Progenitor cell of endocrine pancreas (in vitro differentiated cells): ENCODE measurements around the gene MOCS3. TPM values are rescaled to one million over a fixed set of nuclear protein-coding genes. Genes with fewer than 3 reads are reported as not detected.

Source experiments
- DNase-seq: peaks from one replicate; pipeline ENCODE4 v3.0.0; 2021; ENCODE audit warnings: low spot score; ENCODE audit not compliant: unreplicated experiment
- H3K27ac Mint-ChIP-seq: 2 replicates; pipeline ENCODE4 v1.8.0; 2021; ENCODE audit warnings: mild to moderate bottlenecking, moderate library complexity, mixed read lengths
- H3K27me3 Mint-ChIP-seq: 2 replicates; pipeline ENCODE4 v1.8.0; 2021; ENCODE audit warnings: mixed read lengths
- H3K36me3 Mint-ChIP-seq: 2 replicates; pipeline ENCODE4 v1.8.0; 2022; ENCODE audit warnings: mixed read lengths; ENCODE audit not compliant: insufficient read depth
- H3K4me1 Mint-ChIP-seq: 2 replicates; pipeline ENCODE4 v1.8.0; 2021; ENCODE audit warnings: low read depth, mixed read lengths
- H3K4me3 Mint-ChIP-seq: 2 replicates; pipeline ENCODE4 v1.8.0; 2021; ENCODE audit warnings: low read depth, mild to moderate bottlenecking, moderate library complexity, mixed read lengths
- H3K9me3 Mint-ChIP-seq: 2 replicates; pipeline ENCODE4 v1.8.0; 2021; ENCODE audit warnings: low read depth, mixed read lengths
- total RNA-seq: library from RNA; stranded (reverse); gene quantifications from 2 replicates; pipeline ENCODE4 v1.2.1, GENCODE V29; 2021
- TF ChIP-seq, protein P1 (sequence below): fragments of 200-600 bp; sonication (generic); IDR thresholded peaks from one replicate; pipeline ENCODE4 v1.5.0; 2021; ENCODE audit warnings: antibody characterized with exemption, mild to moderate bottlenecking; ENCODE audit not compliant: unreplicated experiment

MOCS3 gene
- total RNA-seq, 1 donor from 2014 or later: 5.8 TPM

DNA sequence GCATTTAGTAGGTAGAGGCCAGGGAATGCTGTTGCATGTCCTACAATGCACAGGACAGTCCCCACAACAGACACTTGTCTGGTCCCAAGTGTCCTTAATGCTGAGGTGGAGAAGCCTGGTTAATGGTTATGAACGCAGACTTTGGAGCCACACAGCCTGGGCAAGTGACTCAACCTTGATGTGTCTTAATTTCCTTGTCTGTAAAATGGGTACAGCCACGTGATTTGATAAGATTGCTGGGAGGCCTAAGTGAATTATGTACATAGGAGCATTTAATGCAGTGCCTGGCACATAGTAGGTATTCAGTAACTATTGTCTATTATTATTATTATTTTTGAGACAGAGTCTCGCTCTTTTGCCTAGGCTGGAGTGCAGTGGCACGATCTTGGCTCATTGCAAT, 52.9 kb downstream of the MOCS3 start:
- Mint-ChIP-seq H3K4me3 (no peak overlapping the region), H3K27me3 (no peaks in the 10 kb centered on the region), H3K4me1 (peaks cover 12% of the 10 kb centered on the region), H3K36me3 (peaks cover 2% of the 10 kb centered on the region), H3K9me3 (no peaks in the 10 kb centered on the region), H3K27ac (no peak overlapping the region)
- TF ChIP-seq, protein P1, sequence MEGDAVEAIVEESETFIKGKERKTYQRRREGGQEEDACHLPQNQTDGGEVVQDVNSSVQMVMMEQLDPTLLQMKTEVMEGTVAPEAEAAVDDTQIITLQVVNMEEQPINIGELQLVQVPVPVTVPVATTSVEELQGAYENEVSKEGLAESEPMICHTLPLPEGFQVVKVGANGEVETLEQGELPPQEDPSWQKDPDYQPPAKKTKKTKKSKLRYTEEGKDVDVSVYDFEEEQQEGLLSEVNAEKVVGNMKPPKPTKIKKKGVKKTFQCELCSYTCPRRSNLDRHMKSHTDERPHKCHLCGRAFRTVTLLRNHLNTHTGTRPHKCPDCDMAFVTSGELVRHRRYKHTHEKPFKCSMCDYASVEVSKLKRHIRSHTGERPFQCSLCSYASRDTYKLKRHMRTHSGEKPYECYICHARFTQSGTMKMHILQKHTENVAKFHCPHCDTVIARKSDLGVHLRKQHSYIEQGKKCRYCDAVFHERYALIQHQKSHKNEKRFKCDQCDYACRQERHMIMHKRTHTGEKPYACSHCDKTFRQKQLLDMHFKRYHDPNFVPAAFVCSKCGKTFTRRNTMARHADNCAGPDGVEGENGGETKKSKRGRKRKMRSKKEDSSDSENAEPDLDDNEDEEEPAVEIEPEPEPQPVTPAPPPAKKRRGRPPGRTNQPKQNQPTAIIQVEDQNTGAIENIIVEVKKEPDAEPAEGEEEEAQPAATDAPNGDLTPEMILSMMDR: no peak
- no peak for DNase-seq

DNA sequence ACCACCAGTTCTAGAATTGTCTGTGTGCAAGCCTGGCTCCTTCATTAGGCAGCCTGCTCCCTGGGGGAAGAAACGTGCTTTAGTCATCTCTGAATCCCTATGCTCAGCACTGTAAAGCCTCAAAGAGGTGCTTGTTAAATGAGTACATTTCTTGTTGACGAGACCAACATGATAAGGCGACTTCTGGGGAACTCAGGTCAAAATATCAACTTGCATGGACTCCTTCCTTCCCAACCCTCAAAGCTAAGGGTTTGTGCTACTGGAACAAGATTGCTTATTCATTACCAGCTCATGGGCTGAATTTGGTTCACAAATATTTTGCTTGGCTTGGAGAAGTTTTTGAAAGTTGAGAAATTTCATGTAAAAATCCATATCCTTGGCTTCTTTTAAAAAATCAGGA, 53.7 kb downstream of the MOCS3 start:
- no peak overlapping the region for H3K4me3 Mint-ChIP-seq
- DNase-seq: no peak
- TF ChIP-seq, protein P1: no peak
- H3K9me3 Mint-ChIP-seq: no peaks in the 10 kb centered on the region
- H3K27ac Mint-ChIP-seq: no peak overlapping the region
- H3K36me3 Mint-ChIP-seq: peaks cover 2% of the 10 kb centered on the region
- H3K27me3 Mint-ChIP-seq: peaks cover 4% of the 10 kb centered on the region
- peaks cover 12% of the 10 kb centered on the region for H3K4me1 Mint-ChIP-seq

Other genes with a start within 250 kb of the MOCS3 start
- gene PARD6B, start 227.2 kb upstream of the MOCS3 start, total RNA-seq: 29.7 and 32.9 TPM in 2 replicates
- 8.5 and 8.9 TPM in 2 replicates for gene BCAS4, start 163.8 kb upstream of the MOCS3 start, total RNA-seq
- gene ADNP, start 27.4 kb upstream of the MOCS3 start, total RNA-seq: 127 and 144 TPM in 2 replicates
- 41.4 and 43.9 TPM in 2 replicates for gene DPM1, start 286 bp upstream of the MOCS3 start, total RNA-seq
- gene KCNG1, start 64.3 kb downstream of the MOCS3 start, total RNA-seq: 7.8 and 10.5 TPM in 2 replicates